ENCODE results near the gene MEGF11.
A peak's percentile ranks its signal among the peaks of the same experiment; 100 is the strongest.

MEGF11 gene

DNA sequence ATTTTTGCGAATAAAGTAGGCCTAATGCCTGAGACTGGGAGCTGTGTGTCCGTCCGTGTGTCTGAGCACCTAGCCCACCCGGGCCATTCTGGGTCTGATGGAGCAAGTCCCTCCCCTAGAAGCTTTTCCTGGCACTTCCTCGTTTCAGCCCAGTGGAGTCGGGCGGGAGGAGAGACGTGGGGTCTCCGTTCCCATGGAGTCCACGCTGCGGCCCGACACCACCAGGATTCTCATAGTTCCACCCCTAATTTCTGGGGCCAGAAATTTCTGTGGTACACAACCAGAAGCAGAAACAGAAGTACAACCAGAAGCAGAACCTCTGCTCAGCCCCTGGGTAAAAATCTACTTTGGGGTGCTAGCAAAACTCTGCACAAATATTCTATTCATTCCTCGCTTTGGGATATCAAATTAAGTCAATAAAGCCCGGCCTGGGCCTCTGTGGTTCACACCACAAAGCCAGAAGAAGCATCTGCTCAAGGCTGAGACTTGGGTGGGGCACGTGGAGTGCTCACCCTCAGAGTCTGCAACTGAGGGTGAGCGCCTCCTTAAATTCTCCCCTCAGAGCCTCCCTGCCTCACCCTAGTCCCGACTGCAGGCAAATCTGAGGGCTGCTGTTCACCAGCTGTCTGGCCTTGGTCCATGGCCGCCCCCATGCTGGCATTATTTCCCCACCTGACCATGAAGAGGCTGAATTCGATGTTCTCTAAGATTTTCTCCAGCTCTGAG lies 1.6 kb upstream of the MEGF11 start:
- no peak overlapping the region for H3K27ac ChIP-seq
- TF ChIP-seq, protein P1, sequence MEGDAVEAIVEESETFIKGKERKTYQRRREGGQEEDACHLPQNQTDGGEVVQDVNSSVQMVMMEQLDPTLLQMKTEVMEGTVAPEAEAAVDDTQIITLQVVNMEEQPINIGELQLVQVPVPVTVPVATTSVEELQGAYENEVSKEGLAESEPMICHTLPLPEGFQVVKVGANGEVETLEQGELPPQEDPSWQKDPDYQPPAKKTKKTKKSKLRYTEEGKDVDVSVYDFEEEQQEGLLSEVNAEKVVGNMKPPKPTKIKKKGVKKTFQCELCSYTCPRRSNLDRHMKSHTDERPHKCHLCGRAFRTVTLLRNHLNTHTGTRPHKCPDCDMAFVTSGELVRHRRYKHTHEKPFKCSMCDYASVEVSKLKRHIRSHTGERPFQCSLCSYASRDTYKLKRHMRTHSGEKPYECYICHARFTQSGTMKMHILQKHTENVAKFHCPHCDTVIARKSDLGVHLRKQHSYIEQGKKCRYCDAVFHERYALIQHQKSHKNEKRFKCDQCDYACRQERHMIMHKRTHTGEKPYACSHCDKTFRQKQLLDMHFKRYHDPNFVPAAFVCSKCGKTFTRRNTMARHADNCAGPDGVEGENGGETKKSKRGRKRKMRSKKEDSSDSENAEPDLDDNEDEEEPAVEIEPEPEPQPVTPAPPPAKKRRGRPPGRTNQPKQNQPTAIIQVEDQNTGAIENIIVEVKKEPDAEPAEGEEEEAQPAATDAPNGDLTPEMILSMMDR (conservative IDR thresholded peaks at IDR 0.05) = no peak

DNA sequence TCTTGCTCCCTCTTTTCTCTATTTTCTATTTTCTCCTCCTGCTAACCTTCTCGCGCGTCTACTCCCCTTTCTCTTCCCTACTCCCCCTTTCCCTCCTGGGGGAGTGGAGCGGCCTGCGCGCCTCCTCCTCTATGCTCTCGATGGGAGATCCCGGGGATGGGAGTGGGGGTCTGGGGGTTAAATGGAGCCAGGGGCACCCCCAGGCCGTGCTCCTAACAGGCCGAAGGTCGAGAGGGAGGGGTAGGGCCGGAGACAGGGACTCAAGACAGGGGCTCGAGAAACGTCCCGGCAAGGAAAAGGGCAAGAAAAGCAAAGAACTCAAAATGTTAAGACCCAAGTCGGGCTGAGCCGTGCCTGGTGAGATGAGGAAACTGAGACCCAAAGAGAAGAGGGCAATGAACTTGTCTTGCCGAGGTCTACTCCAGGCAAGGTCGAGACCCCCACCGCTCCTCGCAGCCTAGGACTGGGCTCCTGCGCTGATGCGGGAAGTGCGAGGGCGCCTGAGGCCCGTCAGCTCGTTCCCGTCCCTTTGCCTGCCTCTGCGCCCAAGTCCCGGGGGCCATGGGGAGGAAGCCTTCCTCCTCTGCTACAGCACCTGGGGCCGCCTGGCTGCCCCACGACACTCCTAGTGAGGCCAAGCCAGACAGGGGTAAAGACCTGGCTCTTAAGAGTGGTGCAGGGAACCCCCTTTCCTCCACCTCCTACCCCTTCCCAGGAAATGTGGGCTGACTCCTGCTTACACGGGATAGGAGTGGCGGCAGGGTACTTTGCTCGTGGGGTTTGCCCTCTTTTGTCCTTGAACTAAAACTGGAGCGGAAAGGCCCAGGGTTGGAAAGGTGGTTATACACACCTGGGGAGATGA lies 770 bp upstream of the MEGF11 start:
- no peak overlapping the region for H3K27ac ChIP-seq
- TF ChIP-seq, protein P1 (conservative IDR thresholded peaks at IDR 0.05) = no peak

DNA sequence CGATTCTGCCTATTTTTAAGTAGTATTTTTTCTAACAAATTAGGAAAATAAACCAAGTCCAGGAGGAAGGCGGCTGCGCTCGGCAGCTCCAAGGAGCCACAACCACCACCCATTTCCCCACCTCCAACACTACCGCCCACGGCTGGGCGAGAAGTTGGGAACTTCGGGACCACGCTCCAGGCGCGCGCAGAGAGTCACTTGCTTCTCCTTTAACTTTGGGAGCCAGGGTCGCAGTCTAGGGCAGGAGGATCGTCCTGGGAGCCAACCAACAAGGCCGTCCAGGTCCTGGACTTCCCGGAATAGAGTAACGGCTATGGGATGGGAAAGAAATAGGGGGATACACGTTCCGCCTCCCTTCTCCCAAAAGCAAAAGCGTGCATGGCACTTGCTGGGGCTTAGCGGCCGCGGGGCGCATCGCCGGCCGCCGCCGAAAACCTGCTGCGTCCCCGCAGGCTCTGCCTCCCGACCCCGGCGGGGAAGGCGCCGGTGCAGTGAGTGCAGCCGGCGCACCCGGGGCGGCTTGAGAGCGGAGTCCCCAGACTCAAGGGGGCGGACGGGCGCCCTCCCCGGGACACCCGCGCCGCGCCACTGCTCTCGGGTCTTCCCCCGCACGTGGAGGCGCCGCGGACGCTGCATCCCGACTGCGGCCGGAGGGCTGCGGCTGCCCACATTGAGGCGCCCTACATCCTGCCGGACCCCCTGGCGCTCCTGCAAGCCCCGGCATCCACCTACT lies 699 bp downstream of the MEGF11 start:
- peak overlapping the region; percentile 45; the same call in 1 of the 2 replicates for H3K27ac ChIP-seq
- TF ChIP-seq, protein P1 (conservative IDR thresholded peaks at IDR 0.05) = peak; percentile 24

DNA sequence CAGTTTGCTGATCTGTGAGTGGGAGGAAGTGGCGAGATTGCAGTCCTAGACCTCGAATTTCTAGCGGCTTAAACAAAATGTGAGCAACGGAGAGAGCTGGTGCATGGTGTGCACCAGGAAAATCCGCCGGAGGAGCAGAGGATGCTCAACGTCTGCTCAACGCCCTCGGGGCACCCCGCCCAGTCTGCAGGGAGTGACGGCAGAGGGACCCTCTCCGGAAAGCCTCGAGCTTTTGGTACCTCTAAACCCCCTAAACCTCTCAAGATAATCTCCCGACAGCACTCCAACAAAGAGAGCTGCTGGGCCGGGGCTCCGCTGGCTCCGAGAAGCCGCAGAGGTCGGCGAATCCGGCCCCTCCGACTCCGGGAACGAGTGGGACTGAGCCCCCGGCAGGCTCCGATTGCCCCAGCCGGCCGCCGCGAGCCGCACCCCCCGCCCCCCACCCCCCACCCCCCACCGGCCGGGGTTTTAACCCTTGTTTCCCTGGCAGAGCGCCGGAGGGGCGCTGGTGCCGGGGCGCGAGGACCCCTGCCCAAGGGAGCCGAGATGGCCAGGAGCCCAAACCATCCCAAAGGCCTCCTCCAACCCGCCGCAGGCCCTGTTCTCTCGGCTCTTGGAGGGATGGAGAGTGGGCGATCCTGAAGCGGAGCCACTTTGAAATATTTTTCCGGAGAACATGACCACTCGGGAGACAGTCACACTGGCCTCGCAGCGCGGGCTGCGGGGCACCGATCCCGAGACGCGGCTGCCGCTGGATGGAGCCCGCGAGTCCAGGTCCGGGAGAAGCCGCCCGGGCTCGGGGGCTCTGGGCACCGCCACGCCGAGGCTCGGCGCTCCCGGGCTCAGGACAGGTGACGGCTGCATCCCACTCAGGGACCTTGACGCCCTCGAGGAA lies 1.5 kb downstream of the MEGF11 start:
- peak overlapping the region; percentile 45; the same call in 1 of the 2 replicates for H3K27ac ChIP-seq
- TF ChIP-seq, protein P1 (conservative IDR thresholded peaks at IDR 0.05) = peak; percentile 94

DNA sequence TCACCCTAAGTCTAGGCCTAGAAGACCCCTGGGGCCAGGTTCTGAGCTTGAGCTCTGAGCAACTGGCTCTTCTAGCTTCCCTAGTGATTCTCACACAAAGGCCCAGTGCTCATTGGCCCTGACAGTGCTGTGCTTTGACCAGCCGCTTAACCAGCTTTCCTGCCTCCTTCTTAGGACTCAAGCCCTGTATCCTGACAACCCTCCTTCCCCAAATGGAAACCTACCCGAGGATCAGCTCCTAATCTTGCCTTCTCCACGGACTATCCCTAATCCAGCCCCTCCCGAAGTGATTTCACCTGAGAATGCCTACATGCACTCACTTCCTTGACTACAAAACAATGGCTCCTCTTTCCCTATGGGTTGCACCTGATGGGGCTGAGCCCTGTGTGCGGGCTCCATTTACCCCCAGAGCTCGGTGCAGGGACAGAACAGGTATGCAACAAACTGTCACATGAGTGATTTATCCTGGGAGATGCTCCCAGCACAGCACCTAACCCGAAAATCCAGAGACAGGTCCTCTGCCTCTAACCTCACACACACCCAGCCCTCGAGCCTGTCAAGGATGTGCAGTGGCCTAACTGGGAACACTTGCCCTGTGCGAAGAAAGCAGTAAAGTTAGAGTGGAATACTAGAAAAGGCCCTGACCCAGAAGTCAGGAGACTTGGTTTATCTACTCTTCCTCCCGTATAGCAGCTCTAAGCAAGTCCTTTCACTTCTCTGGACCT lies 2.3 kb downstream of the MEGF11 start:
- TF ChIP-seq, protein P1 (conservative IDR thresholded peaks at IDR 0.05) = no peak

DNA sequence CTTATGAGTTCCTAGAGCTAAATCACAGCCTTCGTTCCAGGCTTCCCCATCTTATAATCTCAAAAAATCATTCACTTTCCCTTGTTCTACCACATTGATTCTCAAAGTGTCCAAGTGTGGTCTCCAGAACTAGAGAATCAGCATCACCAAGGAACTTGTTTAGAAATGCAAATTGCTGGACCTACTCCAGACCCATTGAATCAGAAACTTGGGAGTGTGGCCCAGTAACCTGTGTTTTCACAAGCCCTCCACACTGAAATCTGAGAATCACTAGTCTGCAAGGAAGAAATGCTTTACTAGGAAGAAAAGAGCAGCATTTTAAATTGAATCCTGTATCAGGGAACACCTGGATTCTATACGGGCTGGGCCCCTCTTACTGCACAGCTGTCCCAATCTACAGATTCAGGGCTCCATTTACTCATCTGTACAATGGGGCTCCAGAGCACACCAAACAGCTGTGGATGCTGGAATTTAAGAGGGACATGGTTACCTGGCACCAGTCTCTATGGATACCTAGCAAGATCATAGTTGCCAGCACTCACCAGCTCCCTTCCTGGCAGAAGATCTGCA lies 3.9 kb downstream of the MEGF11 start:
- no peak overlapping the region for H3K27ac ChIP-seq
- TF ChIP-seq, protein P1 (conservative IDR thresholded peaks at IDR 0.05) = no peak

More for the DNA sequence above, 2.3 kb downstream of the MEGF11 start:
- no peak overlapping the region for H3K27ac ChIP-seq
